Peyer's patch (tissue), 4 donors: ENCODE results near the gene EMB.
"Not testable (repeated sequence)": the region's sequence is repeated elsewhere in the genome, so short reads cannot be mapped to it uniquely, and the experiment has no call there.

Experiments used
- CTCF ChIP-seq, 6 experiments: fragments of 450-650 bp in 4 of 6; fragments of 200-600 bp in 2 of 6; sonication (generic) in 1 of 6; IDR thresholded peaks; one replicate each; pipeline ENCODE4 v1.5.1; 2017 to 2019; ENCODE audit warnings: antibody characterized with exemption in 6 of 6, mild to moderate bottlenecking in 3 of 6, moderate library complexity in 1 of 6
- POLR2A ChIP-seq, 2 donors: fragments of 450-650 bp; IDR thresholded peaks; one replicate each; pipeline ENCODE4 v1.5.1; 2017; ENCODE audit warnings: antibody characterized with exemption in 2 of 2, mild to moderate bottlenecking in 2 of 2, moderate library complexity in 2 of 2

DNA sequence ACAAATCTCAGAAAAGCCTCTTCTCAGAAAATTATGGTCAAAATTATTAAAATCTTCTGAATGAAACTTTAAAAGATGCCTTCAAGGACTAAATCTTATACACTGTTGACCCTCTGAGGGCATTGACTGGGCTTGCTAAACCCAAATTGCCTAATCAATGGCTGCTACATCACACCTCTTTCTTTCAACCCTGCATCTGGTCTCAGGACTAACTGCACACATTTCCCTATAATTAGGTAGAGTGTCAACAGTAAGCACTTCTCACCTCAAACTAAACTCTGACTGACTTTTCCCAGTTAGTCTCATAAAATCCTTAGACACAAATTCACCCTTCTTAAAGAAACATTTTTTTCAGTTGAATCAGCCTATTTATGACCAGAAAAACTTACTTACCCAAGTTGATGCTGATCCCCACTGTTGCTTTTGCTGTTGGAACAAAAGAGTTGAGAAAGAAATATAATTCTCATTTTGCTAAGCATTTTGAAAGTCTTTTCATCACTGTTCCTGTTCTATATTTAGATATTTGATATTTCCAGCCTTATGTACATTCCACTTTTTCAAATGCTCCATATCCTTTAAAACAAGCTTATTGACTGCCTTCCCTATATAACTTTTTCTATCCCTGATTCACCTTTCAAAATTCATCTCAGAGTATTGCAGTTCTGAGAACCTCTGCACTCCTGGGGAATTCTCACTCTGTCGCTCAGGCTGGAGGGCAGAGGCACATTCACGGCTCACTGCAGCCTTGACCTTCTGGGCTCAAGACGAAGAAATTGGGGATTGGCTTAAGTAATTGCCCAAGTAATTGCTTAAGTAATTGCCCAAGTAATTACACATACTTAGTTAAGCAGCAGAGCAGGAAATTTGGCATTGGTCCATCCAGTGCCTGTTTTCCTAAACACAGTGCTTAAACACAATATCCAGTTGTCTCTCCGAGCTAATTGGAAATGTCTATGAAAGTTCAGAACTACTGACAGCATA, 1.8 kb upstream of the EMB start:
- TF ChIP-seq POLR2A, CTCF (IDR thresholded peaks at IDR 0.05): not testable (repeated sequence)
